Nephron (organoid): ENCODE measurements around the gene ZNF581.

ENCODE experiments used
- H3K27ac Mint-ChIP-seq, 3 experiments: 2 replicates each; pipeline ENCODE4 v1.8.0; 2020; ENCODE audit warnings: mixed read lengths in 3 of 3, mild to moderate bottlenecking in 2 of 3, moderate library complexity in 1 of 3
- H3K27me3 Mint-ChIP-seq: 2 replicates; pipeline ENCODE4 v1.8.0; 2021; ENCODE audit warnings: low read depth, mild to moderate bottlenecking, moderate library complexity, mixed read lengths
- H3K36me3 Mint-ChIP-seq: 2 replicates; pipeline ENCODE4 v1.8.0; 2020; ENCODE audit warnings: low read depth, mixed read lengths
- H3K4me1 Mint-ChIP-seq: 2 replicates; pipeline ENCODE4 v1.8.0; 2020; ENCODE audit warnings: mixed read lengths
- H3K4me3 Mint-ChIP-seq, 3 experiments: 2 replicates each; pipeline ENCODE4 v1.8.0; 2020; ENCODE audit warnings: mild to moderate bottlenecking in 3 of 3, mixed read lengths in 3 of 3, moderate library complexity in 2 of 3
- H3K9me3 Mint-ChIP-seq: 2 replicates; pipeline ENCODE4 v1.8.0; 2020; ENCODE audit warnings: mixed read lengths
- TF ChIP-seq, protein P1 (sequence below), 3 experiments: fragments of 200-600 bp; sonication (generic); IDR thresholded peaks; one replicate each; pipeline ENCODE4 v1.5.0; 2021; ENCODE audit warnings: antibody characterized with exemption in 3 of 3; ENCODE audit not compliant: unreplicated experiment in 3 of 3

Gene ZNF581

DNA sequence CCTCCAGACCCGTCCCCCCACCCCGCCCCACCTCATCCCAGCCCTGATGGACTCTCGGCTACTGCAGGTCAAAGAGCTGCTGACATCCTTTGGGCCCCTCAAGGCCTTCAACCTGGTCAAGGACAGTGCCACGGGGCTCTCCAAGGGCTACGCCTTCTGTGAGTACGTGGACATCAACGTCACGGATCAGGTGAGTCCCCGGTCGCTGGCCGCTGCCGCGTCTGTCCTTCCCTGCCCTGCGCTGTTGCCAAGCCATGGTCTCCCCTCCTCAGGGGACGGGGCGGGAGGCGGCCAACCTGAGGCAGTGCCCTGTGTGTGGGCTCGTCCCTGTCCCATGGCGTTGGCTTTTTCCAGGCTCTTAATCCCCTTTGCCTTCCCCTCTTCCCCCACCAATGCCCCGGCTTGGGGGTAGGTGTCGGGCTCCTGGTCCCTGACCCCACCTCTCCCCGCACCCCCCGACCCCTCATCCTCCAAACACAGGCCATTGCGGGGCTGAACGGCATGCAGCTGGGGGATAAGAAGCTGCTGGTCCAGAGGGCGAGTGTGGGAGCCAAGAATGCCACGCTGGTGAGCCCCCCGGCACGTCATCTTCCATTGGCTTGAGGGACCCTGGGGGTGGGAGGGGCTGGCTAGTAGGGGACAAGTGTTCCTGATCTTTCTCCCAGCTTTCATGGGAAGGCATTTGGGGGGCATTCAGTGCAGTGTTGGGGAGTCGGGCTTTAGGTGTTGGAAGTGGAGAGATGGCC lies 25.3 kb downstream of the ZNF581 start:
- TF ChIP-seq, protein P1, sequence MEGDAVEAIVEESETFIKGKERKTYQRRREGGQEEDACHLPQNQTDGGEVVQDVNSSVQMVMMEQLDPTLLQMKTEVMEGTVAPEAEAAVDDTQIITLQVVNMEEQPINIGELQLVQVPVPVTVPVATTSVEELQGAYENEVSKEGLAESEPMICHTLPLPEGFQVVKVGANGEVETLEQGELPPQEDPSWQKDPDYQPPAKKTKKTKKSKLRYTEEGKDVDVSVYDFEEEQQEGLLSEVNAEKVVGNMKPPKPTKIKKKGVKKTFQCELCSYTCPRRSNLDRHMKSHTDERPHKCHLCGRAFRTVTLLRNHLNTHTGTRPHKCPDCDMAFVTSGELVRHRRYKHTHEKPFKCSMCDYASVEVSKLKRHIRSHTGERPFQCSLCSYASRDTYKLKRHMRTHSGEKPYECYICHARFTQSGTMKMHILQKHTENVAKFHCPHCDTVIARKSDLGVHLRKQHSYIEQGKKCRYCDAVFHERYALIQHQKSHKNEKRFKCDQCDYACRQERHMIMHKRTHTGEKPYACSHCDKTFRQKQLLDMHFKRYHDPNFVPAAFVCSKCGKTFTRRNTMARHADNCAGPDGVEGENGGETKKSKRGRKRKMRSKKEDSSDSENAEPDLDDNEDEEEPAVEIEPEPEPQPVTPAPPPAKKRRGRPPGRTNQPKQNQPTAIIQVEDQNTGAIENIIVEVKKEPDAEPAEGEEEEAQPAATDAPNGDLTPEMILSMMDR (IDR thresholded peaks at IDR 0.05; ENCODE audit: unreplicated experiment in 3 of 3): no peak
- Mint-ChIP-seq H3K36me3 (peaks cover 68% of the 10 kb centered on the region), H3K4me3 (no peak overlapping the region), H3K27me3 (no peaks in the 10 kb centered on the region), H3K9me3 (no peaks in the 10 kb centered on the region), H3K4me1 (peaks cover 10% of the 10 kb centered on the region), H3K27ac (no peak overlapping the region)

DNA sequence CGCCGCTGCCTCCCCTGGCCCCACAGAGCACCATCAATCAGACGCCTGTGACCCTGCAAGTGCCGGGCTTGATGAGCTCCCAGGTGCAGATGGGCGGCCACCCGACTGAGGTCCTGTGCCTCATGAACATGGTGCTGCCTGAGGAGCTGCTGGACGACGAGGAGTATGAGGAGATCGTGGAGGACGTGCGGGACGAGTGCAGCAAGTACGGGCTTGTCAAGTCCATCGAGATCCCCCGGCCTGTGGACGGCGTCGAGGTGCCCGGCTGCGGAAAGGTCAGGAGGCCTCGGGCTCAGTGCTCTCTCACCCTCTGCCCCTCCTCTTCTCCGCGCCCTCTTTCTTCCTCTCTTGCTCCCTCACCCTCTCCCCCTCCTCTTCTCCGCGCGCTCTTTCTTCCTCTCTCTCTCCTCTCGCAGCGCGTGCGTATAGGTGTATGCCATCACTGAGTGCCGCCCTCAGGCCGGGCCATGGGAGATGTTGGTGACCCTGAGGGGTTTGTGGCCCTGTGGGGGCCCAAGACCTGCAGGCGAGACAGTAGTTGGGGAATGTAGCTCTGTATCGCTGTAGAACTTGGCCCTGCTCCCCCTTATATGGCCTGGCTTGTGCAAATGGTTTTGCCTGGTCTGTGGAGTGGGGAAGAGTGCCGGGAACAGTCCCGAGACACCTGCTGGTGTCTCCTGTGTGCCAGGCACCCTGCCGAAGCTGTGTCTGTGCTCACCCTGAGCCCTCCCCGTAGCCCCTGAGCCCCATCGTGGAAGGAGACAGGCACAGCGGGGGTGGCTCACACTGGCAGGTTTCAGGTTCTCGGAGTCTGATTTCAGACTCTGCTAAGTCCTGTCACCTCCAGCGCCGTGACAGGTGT lies 26.2 kb downstream of the ZNF581 start:
- Mint-ChIP-seq H3K9me3 (no peaks in the 10 kb centered on the region), H3K27ac (no peak overlapping the region), H3K4me1 (peaks cover 15% of the 10 kb centered on the region), H3K4me3 (no peak overlapping the region), H3K27me3 (no peaks in the 10 kb centered on the region), H3K36me3 (peaks cover 63% of the 10 kb centered on the region)
- TF ChIP-seq, protein P1 (IDR thresholded peaks at IDR 0.05; ENCODE audit: unreplicated experiment in 3 of 3): no peak

DNA sequence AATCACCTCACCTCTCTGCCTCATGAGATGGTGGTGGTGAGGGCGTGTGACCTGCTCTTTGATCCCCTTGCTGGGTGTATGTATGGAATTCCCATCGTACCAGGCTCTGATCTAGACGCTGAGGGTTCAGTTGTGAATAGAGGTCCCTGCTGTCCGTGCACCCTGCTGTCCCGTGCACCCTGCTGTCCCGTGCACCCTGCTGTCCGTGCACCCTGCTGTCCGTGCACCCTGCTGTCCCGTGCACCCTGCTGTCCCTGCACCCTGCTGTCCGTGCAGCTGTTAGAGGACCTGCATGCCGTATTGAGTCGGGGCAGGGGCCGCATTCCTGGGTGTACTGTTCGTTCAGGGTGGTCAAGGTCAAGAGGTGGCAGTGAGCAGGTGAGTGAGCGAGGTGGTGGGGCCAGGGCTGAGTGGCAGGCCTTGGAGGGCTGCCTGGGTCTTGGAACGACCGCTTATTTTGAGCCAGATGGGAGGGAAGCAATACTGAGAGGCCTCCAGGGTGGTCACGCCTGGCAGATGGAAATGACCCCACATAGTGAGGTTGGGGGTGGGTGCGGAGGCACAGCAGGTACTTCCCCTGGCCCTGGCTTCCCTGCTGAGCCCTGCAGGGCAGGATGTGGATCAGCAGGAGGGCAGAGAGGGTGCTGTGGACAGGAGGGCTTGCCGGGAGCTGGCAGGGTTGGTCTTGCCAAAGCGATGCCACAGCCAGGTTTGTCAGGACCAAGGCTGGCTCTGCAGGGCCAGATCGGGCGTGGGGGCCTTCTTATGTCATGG lies 27.0 kb downstream of the ZNF581 start:
- H3K27me3 Mint-ChIP-seq: no peaks in the 10 kb centered on the region
- TF ChIP-seq, protein P1 (IDR thresholded peaks at IDR 0.05; ENCODE audit: unreplicated experiment in 3 of 3): no peak
- H3K4me1 Mint-ChIP-seq: peaks cover 18% of the 10 kb centered on the region
- no peak overlapping the region for H3K27ac Mint-ChIP-seq
- H3K36me3 Mint-ChIP-seq: peaks cover 59% of the 10 kb centered on the region
- H3K9me3 Mint-ChIP-seq: no peaks in the 10 kb centered on the region
- H3K4me3 Mint-ChIP-seq: peak overlapping the region in 1 of 3 experiments; percentile 27

DNA sequence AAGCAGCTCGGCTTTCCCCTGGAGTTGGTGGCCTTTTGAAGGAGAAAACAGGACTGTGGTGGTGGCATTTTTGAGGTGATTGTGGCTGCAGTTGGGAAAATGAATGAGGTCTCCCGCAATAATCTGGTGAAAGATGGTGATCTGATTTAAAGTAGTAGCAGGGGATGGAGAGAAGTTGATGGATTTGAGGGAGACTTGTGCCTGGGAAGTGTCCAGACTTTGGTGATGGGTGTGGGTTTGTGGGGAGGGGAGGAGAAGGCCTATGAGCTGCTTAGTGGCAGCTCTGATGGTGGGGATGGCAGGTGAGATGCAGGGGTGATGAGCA lies 27.6 kb downstream of the ZNF581 start:
- H3K27ac Mint-ChIP-seq: peak overlapping the region in 1 of 3 experiments; percentile 24
- H3K4me1 Mint-ChIP-seq: peaks cover 24% of the 10 kb centered on the region
- TF ChIP-seq, protein P1 (IDR thresholded peaks at IDR 0.05; ENCODE audit: unreplicated experiment in 3 of 3): no peak
- H3K27me3 Mint-ChIP-seq: no peaks in the 10 kb centered on the region
- H3K36me3 Mint-ChIP-seq: peaks cover 55% of the 10 kb centered on the region
- no peaks in the 10 kb centered on the region for H3K9me3 Mint-ChIP-seq
- H3K4me3 Mint-ChIP-seq: peak overlapping the region in 1 of 3 experiments; percentile 14

DNA sequence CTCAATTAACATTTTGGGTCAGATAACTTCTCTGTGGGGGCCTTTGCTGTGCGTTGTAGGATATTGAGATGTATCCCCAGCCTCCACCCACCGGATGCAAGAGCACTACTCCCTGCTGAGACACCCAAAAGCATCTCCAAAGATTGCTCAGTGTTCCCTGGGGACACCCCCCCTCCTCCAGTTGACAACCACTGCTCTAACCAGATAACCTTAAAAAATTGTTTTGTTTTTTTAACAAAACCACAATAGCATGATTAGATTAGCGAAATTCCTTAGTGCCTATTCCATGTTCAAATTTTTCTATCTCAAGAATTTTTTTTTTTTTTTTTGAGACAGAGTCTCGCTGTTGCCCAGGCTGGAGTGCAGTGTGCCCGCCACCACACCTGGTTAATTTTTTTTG lies 29.0 kb downstream of the ZNF581 start:
- peak overlapping the region in 1 of 3 experiments; percentile 32 for H3K27ac Mint-ChIP-seq
- peaks cover 47% of the 10 kb centered on the region for H3K36me3 Mint-ChIP-seq
- no peaks in the 10 kb centered on the region for H3K27me3 Mint-ChIP-seq
- H3K4me1 Mint-ChIP-seq: peaks cover 38% of the 10 kb centered on the region
- H3K4me3 Mint-ChIP-seq: peak overlapping the region; percentile 48 to 64 (median 61)
- H3K9me3 Mint-ChIP-seq: no peaks in the 10 kb centered on the region
- TF ChIP-seq, protein P1 (IDR thresholded peaks at IDR 0.05; ENCODE audit: unreplicated experiment in 3 of 3): no peak
